SU-DHL-6 (cell line): ENCODE measurements around the gene CD109.

Source experiments
- H2AFZ ChIP-seq: fragments of 200-600 bp; sonication (generic); 2 replicates; pipeline ENCODE4 v1.6.1; 2014; ENCODE audit warnings: low read depth, mild to moderate bottlenecking, moderate library complexity, mixed read lengths, antibody characterized with exemption, low read length; ENCODE audit not compliant: severe bottlenecking
- H3F3A ChIP-seq: fragments of 200-600 bp; shearing (Covaris generic); 2 replicates; pipeline ENCODE4 v1.6.0; 2016; ENCODE audit warnings: antibody characterized with exemption, mild to moderate bottlenecking; ENCODE audit not compliant: insufficient read depth
- H3K27ac ChIP-seq: fragments of 200-600 bp; sonication (generic); 2 replicates; pipeline ENCODE4 v1.5.1; 2016; ENCODE audit warnings: low read depth, mild to moderate bottlenecking, low read length, moderate library complexity, mixed read lengths
- H3K27me3 ChIP-seq: fragments of 200-600 bp; sonication (generic), shearing (Covaris generic); 2 replicates; pipeline ENCODE4 v1.6.0; 2014; ENCODE audit warnings: mild to moderate bottlenecking, low read length
- H3K36me3 ChIP-seq: fragments of 200-600 bp; sonication (generic); 2 replicates; pipeline ENCODE4 v1.6.1; 2014; ENCODE audit warnings: mild to moderate bottlenecking, low read length, mixed read lengths
- H3K4me2 ChIP-seq: fragments of 300-600, 200-600 bp; shearing (Covaris generic), sonication (generic); 2 replicates; pipeline ENCODE4 v1.6.0; 2014; ENCODE audit warnings: low read length, low read depth, mild to moderate bottlenecking; ENCODE audit not compliant: poor library complexity, severe bottlenecking
- H3K4me3 ChIP-seq: fragments of 200-600 bp; sonication (generic); 2 replicates; pipeline ENCODE4 v1.5.1; 2014; ENCODE audit warnings: antibody characterized with exemption, low read length, mild to moderate bottlenecking, mixed read lengths; ENCODE audit not compliant: insufficient read depth, poor library complexity, severe bottlenecking
- H3K79me2 ChIP-seq: fragments of 200-600 bp; sonication (generic); 2 replicates; pipeline ENCODE4 v1.6.1; 2014; ENCODE audit warnings: mild to moderate bottlenecking, low read length, moderate library complexity; ENCODE audit not compliant: insufficient read depth
- H3K9ac ChIP-seq: fragments of 200-600 bp; sonication (generic); 2 replicates; pipeline ENCODE4 v1.7.0; 2014; ENCODE audit warnings: mild to moderate bottlenecking, low read length
- H3K9me2 ChIP-seq: fragments of 200-600 bp; sonication (generic); replicated peaks from 2 replicates; pipeline ENCODE4 v1.6.1; 2014; ENCODE audit warnings: low read length; ENCODE audit not compliant: insufficient read depth
- H3K9me3 ChIP-seq: fragments of 200-600 bp; sonication (generic); 2 replicates; pipeline ENCODE4 v1.6.1; 2014; ENCODE audit warnings: low read length, mixed read lengths; ENCODE audit not compliant: insufficient read depth
- H4K20me1 ChIP-seq: fragments of 200-600 bp; sonication (generic); 2 replicates; pipeline ENCODE4 v1.6.1; 2014; ENCODE audit warnings: low read depth, mild to moderate bottlenecking, antibody characterized with exemption, low read length, moderate library complexity, mixed read lengths
- EZH2phosphoT487 ChIP-seq: fragments of 200-600 bp; sonication (generic), shearing (Covaris generic); conservative IDR thresholded peaks from 2 replicates; pipeline ENCODE4 v1.6.1; 2018; ENCODE audit warnings: mild to moderate bottlenecking, antibody characterized with exemption, low read length, moderate library complexity, mixed read lengths
- TF ChIP-seq, protein P1 (sequence below): fragments of 200-600 bp; sonication (generic); IDR thresholded peaks from one replicate; pipeline ENCODE4 v1.5.1; 2017; ENCODE audit warnings: antibody characterized with exemption, mild to moderate bottlenecking, low read length, moderate library complexity; ENCODE audit not compliant: insufficient read depth, poor library complexity, severe bottlenecking

CD109 gene

DNA sequence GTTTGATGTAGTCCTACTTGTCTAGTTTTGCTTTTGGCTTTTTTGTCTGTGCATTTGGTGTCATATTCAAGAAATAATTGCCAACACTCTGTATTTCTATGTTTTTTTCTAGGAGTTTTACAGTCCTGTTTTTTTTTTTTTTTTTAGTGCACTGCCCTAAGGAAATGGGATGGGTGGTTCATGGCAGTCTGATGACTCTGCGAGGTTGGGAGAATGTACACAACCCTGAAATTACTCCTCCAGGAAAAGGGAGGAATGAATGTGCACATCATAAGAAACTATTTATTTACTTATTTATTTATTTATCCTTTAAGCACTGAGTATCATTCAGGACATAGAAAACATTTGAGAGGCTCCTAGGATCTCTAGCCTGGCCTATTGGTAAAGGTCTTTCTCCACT lies 27.0 kb upstream of the CD109 start:
- Histone ChIP-seq H4K20me1 (no peaks in the 10 kb centered on the region), H3K4me3 (no peak overlapping the region), H2AFZ (no peak overlapping the region), H3K9ac (no peak overlapping the region), H3K79me2 (no peaks in the 10 kb centered on the region), H3K4me2 (no peak overlapping the region), H3K27ac (no peak overlapping the region), H3K9me3 (no peaks in the 10 kb centered on the region), H3F3A (no peaks in the 10 kb centered on the region), H3K9me2 (no peaks in the 10 kb centered on the region), H3K36me3 (no peaks in the 10 kb centered on the region), H3K27me3 (no peaks in the 10 kb centered on the region)
- no peak for TF ChIP-seq EZH2phosphoT487
- TF ChIP-seq, protein P1, sequence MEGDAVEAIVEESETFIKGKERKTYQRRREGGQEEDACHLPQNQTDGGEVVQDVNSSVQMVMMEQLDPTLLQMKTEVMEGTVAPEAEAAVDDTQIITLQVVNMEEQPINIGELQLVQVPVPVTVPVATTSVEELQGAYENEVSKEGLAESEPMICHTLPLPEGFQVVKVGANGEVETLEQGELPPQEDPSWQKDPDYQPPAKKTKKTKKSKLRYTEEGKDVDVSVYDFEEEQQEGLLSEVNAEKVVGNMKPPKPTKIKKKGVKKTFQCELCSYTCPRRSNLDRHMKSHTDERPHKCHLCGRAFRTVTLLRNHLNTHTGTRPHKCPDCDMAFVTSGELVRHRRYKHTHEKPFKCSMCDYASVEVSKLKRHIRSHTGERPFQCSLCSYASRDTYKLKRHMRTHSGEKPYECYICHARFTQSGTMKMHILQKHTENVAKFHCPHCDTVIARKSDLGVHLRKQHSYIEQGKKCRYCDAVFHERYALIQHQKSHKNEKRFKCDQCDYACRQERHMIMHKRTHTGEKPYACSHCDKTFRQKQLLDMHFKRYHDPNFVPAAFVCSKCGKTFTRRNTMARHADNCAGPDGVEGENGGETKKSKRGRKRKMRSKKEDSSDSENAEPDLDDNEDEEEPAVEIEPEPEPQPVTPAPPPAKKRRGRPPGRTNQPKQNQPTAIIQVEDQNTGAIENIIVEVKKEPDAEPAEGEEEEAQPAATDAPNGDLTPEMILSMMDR = no peak

DNA sequence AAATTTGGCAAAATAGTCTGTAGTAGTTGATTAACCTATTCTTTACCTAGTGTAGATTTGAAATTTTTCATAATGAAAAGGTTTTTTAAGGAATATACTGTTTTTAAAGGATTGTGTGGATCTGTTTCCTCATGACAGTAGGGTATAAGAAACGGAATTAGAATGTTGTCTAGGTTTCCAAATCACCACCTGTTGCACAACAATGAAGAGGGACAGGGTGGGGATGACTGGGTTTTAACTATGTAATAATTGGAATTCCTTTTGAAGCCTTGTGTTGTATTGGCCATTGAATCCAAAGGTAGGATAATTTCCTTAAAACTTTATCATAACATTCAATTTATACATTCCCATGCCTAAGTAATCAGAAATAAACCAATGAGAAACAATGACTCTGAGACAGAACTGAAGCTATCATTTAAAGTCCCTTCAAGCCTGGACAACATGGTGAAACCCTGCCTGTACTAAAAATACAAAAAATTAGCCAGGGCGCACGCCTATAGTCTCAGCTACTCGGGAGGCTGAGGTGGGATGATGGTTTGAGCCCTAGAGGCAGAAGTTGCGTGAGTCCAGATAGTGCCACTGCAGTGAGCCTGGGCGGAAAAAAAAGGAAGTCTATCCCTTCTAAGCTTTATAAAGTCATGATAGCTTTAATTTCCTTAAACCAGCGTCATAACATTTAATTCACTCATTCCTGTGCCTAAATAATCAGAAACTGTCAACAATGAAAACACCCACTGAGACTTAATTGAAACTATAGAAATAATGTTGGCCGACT lies 23.9 kb upstream of the CD109 start:
- Histone ChIP-seq H3K4me2 (no peak overlapping the region), H3K27me3 (no peaks in the 10 kb centered on the region), H4K20me1 (no peaks in the 10 kb centered on the region), H3K4me3 (no peak overlapping the region), H2AFZ (no peak overlapping the region), H3K79me2 (no peaks in the 10 kb centered on the region), H3K27ac (no peak overlapping the region), H3K9ac (no peak overlapping the region), H3K9me3 (no peaks in the 10 kb centered on the region), H3F3A (no peaks in the 10 kb centered on the region), H3K36me3 (no peaks in the 10 kb centered on the region), H3K9me2 (no peaks in the 10 kb centered on the region)
- TF ChIP-seq, protein P1 = no peak
- TF ChIP-seq EZH2phosphoT487 = no peak

DNA sequence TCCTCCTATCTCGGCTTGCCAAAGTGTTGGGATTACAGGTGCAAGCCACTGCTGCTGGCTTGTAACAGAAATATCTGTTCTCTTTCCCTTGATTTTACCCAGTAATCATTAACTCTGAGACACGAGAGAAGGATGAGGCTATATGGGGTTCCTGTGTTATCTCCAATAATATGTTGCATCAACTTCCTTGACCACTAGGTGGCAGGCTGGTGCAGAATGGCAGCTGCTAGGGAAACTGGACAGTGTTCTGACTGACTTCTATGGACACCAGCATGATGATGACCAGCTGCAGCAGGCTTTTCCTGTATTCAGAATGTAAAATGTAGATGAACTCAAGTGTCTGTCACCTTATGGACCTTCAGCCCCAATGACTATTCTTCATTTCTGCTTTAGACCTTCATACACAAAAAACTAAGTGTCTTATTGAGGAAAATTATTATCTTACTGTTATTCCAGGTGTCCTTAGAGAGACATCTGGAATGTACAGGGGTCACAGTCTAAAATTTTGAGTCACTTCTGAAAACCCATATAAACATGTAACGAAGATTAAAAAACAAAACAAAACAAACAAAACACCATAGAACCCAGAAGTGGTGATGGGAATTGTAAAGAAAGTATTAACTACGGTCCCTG lies 20.4 kb upstream of the CD109 start:
- Histone ChIP-seq H3K4me3 (no peak overlapping the region), H3K4me2 (no peak overlapping the region), H3K9me2 (no peaks in the 10 kb centered on the region), H3K27me3 (no peaks in the 10 kb centered on the region), H3K79me2 (no peaks in the 10 kb centered on the region), H2AFZ (no peak overlapping the region), H3K9me3 (no peaks in the 10 kb centered on the region), H3F3A (no peaks in the 10 kb centered on the region), H3K9ac (no peak overlapping the region), H3K36me3 (no peaks in the 10 kb centered on the region), H3K27ac (no peak overlapping the region), H4K20me1 (no peaks in the 10 kb centered on the region)
- TF ChIP-seq EZH2phosphoT487 = no peak
- TF ChIP-seq, protein P1 = peak; percentile 81
